DND-41 (cell line): ENCODE results near the gene PACRG.

Experiments
- ATAC-seq: fragments of 200-7000 bp; cut with Tn5 transposase; 3 replicates; pipeline ENCODE4 v1.9.1; 2021; ENCODE audit warnings: low read depth; ENCODE audit not compliant: insufficient read depth
- DNase-seq: peaks from one replicate; pipeline ENCODE4 v3.0.0-alpha.2; 2020
- H2AFZ ChIP-seq: 2 replicates; pipeline ENCODE4 v1.6.0; 2012; ENCODE audit warnings: low read depth, low read length
- H3K27ac ChIP-seq: 2 replicates; pipeline ENCODE4 v1.5.1; 2012; ENCODE audit warnings: low read length, inconsistent platforms
- H3K27me3 ChIP-seq: fragments of 200-600 bp; sonication (generic); 2 replicates; pipeline ENCODE4 v1.6.0; 2012; ENCODE audit warnings: low read length, mild to moderate bottlenecking, inconsistent platforms; ENCODE audit not compliant: insufficient read depth, poor library complexity
- H3K36me3 ChIP-seq: 2 replicates; pipeline ENCODE4 v1.5.1; 2012; ENCODE audit warnings: low read length, inconsistent platforms; ENCODE audit not compliant: insufficient read depth
- H3K4me1 ChIP-seq: 2 replicates; pipeline ENCODE4 v1.5.1; 2012; ENCODE audit warnings: mild to moderate bottlenecking, low read length; ENCODE audit not compliant: insufficient read depth
- H3K4me2 ChIP-seq: 2 replicates; pipeline ENCODE4 v1.6.0; 2012; ENCODE audit warnings: mild to moderate bottlenecking, moderate library complexity, low read length, inconsistent platforms; ENCODE audit not compliant: insufficient read depth
- H3K4me3 ChIP-seq, 2 experiments: fragments of 200-600 bp in 1 of 2; shearing (Covaris generic) in 1 of 2; 2 replicates each; pipeline ENCODE4 v1.5.1; 2012 to 2016; ENCODE audit warnings: inconsistent platforms in 2 of 2, low read length in 2 of 2, mild to moderate bottlenecking in 2 of 2, low read depth in 1 of 2, moderate library complexity in 1 of 2
- H3K79me2 ChIP-seq: 2 replicates; pipeline ENCODE4 v1.6.0; 2012; ENCODE audit warnings: low read length, inconsistent platforms; ENCODE audit not compliant: insufficient read depth
- H3K9ac ChIP-seq: 2 replicates; pipeline ENCODE4 v1.6.0; 2012; ENCODE audit warnings: low read depth, mild to moderate bottlenecking, inconsistent platforms, low read length, moderate library complexity
- H3K9me3 ChIP-seq: 2 replicates; pipeline ENCODE4 v1.5.1; 2012; ENCODE audit warnings: low read length, moderate library complexity, mild to moderate bottlenecking, inconsistent platforms; ENCODE audit not compliant: insufficient read depth, severe bottlenecking
- H4K20me1 ChIP-seq: 2 replicates; pipeline ENCODE4 v1.6.0; 2012; ENCODE audit warnings: low read length; ENCODE audit not compliant: insufficient read depth
- EZH2 ChIP-seq: IDR thresholded peaks from 3 replicates; pipeline ENCODE4 v1.6.1; 2012; ENCODE audit warnings: borderline replicate concordance, low read depth, mild to moderate bottlenecking, moderate library complexity, low read length, inconsistent platforms; ENCODE audit not compliant: severe bottlenecking
- TF ChIP-seq, protein P1 (sequence below): IDR thresholded peaks from 2 replicates; pipeline ENCODE4 v1.5.1; 2012; ENCODE audit warnings: borderline replicate concordance, low read length, moderate library complexity, mild to moderate bottlenecking; ENCODE audit not compliant: poor library complexity, severe bottlenecking; ENCODE audit errors: extremely low read depth

PACRG gene

DNA sequence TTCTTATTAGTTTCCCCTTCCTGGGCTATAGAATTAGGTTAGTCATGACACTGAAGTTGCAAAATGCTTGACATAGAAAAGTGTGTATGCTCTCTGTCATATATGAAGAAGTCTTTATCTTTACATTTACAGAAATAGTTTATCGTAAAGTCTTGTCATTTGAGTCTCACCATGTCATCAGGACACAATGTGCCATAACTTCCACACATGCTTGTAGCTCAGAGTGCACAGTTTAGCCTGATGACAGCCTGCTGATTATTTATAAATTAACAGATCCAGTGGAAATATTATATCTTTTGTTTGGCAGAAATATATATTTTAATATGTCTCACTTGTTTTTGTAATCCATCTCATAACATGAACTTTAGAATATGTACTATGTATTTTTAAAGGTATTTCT lies 399.8 kb downstream of the PACRG start:
- no peak overlapping the region for H3K27ac ChIP-seq
- no peaks in the 10 kb centered on the region for H3K9me3 ChIP-seq
- H4K20me1 ChIP-seq = no peaks in the 10 kb centered on the region
- no peaks in the 10 kb centered on the region for H3K79me2 ChIP-seq
- no peak for ATAC-seq
- TF ChIP-seq EZH2 = no peak
- no peak overlapping the region for H2AFZ ChIP-seq
- no peaks in the 10 kb centered on the region for H3K36me3 ChIP-seq
- no peaks in the 10 kb centered on the region for H3K4me1 ChIP-seq
- no peak for DNase-seq
- no peaks in the 10 kb centered on the region for H3K27me3 ChIP-seq
- no peak overlapping the region for H3K4me3 ChIP-seq
- no peak overlapping the region for H3K9ac ChIP-seq
- H3K4me2 ChIP-seq = no peak overlapping the region

- DNase-seq (no peak), ATAC-seq (no peak)
- H3K36me3 ChIP-seq = no peaks in the 10 kb centered on the region
- H3K4me1 ChIP-seq = no peaks in the 10 kb centered on the region
- H3K9ac ChIP-seq = no peak overlapping the region
- no peak overlapping the region for H2AFZ ChIP-seq
- no peaks in the 10 kb centered on the region for H3K9me3 ChIP-seq
- no peak overlapping the region for H3K4me3 ChIP-seq
- H3K27me3 ChIP-seq = no peaks in the 10 kb centered on the region
- H3K79me2 ChIP-seq = no peaks in the 10 kb centered on the region
- H4K20me1 ChIP-seq = no peaks in the 10 kb centered on the region
- TF ChIP-seq EZH2 = no peak
- TF ChIP-seq, protein P1, sequence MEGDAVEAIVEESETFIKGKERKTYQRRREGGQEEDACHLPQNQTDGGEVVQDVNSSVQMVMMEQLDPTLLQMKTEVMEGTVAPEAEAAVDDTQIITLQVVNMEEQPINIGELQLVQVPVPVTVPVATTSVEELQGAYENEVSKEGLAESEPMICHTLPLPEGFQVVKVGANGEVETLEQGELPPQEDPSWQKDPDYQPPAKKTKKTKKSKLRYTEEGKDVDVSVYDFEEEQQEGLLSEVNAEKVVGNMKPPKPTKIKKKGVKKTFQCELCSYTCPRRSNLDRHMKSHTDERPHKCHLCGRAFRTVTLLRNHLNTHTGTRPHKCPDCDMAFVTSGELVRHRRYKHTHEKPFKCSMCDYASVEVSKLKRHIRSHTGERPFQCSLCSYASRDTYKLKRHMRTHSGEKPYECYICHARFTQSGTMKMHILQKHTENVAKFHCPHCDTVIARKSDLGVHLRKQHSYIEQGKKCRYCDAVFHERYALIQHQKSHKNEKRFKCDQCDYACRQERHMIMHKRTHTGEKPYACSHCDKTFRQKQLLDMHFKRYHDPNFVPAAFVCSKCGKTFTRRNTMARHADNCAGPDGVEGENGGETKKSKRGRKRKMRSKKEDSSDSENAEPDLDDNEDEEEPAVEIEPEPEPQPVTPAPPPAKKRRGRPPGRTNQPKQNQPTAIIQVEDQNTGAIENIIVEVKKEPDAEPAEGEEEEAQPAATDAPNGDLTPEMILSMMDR = no peak
- no peak overlapping the region for H3K4me2 ChIP-seq
- H3K27ac ChIP-seq = no peak overlapping the region
Measured at GRCh38 chr6:163128324-163128723, 400.6 kb downstream of the PACRG start.

- Histone ChIP-seq H4K20me1 (no peaks in the 10 kb centered on the region), H3K9me3 (no peaks in the 10 kb centered on the region), H3K4me3 (no peak overlapping the region), H3K27me3 (no peaks in the 10 kb centered on the region), H3K79me2 (no peaks in the 10 kb centered on the region), H2AFZ (no peak overlapping the region), H3K27ac (no peak overlapping the region), H3K9ac (no peak overlapping the region), H3K4me2 (no peak overlapping the region), H3K4me1 (no peaks in the 10 kb centered on the region), H3K36me3 (no peaks in the 10 kb centered on the region)
- no peak for DNase-seq
- no peak for TF ChIP-seq EZH2
- TF ChIP-seq, protein P1 = no peak
- ATAC-seq = no peak
Measured at GRCh38 chr6:163132050-163132750, 404.4 kb downstream of the PACRG start.

DNA sequence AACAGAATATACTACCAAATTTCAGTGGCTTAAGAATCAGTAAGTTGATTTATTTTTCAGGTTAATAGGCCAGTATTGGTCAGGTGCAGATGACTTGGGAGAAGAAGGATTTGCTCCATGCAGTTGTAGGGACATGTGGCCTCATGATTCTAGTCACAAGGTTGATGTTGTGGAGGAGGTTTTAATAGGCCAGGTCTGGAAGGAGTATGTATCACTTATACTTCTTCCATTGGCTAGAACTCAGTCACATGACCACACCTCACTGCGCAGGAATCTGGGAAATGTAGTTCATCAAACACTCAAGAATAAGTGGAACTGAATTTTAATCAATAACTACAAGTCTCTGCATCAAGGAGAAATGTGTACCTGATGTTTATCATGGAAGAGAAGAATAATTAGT lies 405.2 kb downstream of the PACRG start:
- no peaks in the 10 kb centered on the region for H3K9me3 ChIP-seq
- TF ChIP-seq, protein P1 = no peak
- no peak for TF ChIP-seq EZH2
- ATAC-seq (no peak), DNase-seq (no peak)
- no peaks in the 10 kb centered on the region for H3K36me3 ChIP-seq
- no peaks in the 10 kb centered on the region for H3K79me2 ChIP-seq
- H3K4me1 ChIP-seq = no peaks in the 10 kb centered on the region
- H2AFZ ChIP-seq = no peak overlapping the region
- H3K9ac ChIP-seq = no peak overlapping the region
- no peaks in the 10 kb centered on the region for H4K20me1 ChIP-seq
- no peak overlapping the region for H3K27ac ChIP-seq
- H3K4me3 ChIP-seq = no peak overlapping the region
- no peak overlapping the region for H3K4me2 ChIP-seq
- H3K27me3 ChIP-seq = no peaks in the 10 kb centered on the region
